GM12801 (cell line): ENCODE results near the gene CPSF3.

ENCODE experiments used
- TF ChIP-seq, protein P1 (sequence below): IDR thresholded peaks from one replicate; pipeline ENCODE4 v1.5.1; 2011; ENCODE audit warnings: control low read depth; ENCODE audit not compliant: insufficient read length; ENCODE audit errors: extremely low read depth

The CPSF3 gene

DNA sequence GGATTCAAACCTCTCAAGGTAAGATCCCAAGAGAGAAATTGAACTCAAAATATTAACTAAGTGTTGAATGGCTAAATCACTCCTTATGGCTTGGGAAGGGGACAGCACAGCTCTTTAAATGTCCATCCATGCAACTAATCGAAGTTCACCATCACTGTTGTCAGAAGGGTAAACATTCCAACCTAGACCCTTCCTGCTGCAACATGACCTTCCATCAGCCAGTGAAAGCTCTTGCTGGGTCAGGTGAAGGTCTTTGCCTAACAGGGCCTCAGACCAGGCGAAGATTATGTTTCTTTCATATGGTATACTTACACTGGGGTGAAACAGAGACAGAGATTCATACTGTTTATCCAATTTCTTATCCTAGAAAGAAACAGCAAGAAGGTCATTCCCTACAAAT, 67.3 kb downstream of the CPSF3 start:
- TF ChIP-seq, protein P1, sequence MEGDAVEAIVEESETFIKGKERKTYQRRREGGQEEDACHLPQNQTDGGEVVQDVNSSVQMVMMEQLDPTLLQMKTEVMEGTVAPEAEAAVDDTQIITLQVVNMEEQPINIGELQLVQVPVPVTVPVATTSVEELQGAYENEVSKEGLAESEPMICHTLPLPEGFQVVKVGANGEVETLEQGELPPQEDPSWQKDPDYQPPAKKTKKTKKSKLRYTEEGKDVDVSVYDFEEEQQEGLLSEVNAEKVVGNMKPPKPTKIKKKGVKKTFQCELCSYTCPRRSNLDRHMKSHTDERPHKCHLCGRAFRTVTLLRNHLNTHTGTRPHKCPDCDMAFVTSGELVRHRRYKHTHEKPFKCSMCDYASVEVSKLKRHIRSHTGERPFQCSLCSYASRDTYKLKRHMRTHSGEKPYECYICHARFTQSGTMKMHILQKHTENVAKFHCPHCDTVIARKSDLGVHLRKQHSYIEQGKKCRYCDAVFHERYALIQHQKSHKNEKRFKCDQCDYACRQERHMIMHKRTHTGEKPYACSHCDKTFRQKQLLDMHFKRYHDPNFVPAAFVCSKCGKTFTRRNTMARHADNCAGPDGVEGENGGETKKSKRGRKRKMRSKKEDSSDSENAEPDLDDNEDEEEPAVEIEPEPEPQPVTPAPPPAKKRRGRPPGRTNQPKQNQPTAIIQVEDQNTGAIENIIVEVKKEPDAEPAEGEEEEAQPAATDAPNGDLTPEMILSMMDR: no peak

- TF ChIP-seq, protein P1: no peak
Measured at GRCh38 chr2:9492927-9493326, 69.5 kb downstream of the CPSF3 start.

- TF ChIP-seq, protein P1: no peak
Measured at GRCh38 chr2:9493478-9493877, 70.0 kb downstream of the CPSF3 start.

DNA sequence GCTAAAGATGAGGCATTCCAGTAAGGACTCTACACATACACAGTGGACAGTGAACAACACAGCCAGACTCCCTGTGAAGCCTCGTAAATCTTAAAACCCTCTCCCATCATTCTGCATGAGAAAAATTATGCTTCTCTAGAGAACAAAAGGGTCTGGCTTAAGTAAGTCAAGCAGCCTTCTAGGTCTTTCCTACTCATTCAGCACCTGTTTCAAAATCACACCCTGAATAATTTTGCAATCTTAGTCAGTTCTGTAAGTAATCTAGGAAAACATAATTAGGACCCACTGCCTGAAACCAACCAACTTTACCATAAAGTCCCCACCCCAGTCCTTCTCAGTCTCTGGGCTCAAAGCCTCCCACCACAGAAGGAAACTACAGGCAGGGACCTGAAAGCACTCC, 70.6 kb downstream of the CPSF3 start:
- TF ChIP-seq, protein P1: no peak

- TF ChIP-seq, protein P1: no peak
Measured at GRCh38 chr2:9497017-9497416, 73.6 kb downstream of the CPSF3 start.

DNA sequence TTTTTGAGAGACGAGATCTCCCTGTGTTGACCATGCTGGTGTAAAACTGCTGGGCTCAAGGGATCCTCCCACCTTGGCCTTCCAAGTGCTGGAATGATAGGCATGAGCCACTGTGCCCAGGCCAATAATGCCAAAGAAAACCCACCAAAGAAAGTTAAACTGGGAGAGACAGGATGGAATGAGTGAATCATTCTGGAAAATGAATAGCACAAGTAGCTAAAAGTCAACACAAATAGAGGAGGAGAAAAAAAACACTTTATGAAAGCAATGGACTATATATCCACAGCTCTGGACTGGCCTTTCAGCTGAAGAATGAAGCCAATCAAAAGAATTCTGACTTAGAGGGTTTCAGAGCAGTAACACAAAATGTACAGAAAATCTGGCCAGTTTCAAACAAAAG, 74.8 kb downstream of the CPSF3 start:
- TF ChIP-seq, protein P1: no peak

DNA sequence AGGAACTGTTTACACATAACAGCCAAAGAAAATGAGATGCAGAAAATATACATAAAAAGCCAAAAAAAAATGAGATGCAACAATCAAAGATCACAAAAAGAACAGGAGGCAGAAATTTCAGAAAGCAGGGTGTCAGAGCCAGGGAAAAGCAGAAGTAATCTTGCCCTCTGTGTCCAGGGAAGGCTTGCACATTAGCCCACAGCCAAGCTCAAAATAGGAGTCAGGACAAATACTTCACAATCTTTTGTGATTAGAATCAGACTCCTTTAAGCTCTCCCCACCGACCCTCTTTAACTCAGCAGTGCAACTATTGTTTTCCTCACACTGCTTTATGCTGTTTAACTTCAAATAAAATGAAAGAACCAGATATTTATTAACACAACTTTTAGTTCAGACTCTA, 85.5 kb downstream of the CPSF3 start:
- TF ChIP-seq, protein P1: no peak
